MM.1S (cell line): ENCODE data around the gene PAK4.

Experiments used
- CTCF ChIP-seq: fragments of 300-600 bp; sonication (generic); IDR thresholded peaks from 2 replicates; pipeline ENCODE4 v1.5.1; 2016; ENCODE audit warnings: antibody characterized with exemption, low read length, mixed read lengths
- EZH2 ChIP-seq: fragments of 300-600 bp; sonication (generic); optimal IDR thresholded peaks from 2 replicates; pipeline ENCODE3; 2017; ENCODE audit warnings: low read depth, mild to moderate bottlenecking, antibody characterized with exemption, low read length, mixed read lengths

DNA sequence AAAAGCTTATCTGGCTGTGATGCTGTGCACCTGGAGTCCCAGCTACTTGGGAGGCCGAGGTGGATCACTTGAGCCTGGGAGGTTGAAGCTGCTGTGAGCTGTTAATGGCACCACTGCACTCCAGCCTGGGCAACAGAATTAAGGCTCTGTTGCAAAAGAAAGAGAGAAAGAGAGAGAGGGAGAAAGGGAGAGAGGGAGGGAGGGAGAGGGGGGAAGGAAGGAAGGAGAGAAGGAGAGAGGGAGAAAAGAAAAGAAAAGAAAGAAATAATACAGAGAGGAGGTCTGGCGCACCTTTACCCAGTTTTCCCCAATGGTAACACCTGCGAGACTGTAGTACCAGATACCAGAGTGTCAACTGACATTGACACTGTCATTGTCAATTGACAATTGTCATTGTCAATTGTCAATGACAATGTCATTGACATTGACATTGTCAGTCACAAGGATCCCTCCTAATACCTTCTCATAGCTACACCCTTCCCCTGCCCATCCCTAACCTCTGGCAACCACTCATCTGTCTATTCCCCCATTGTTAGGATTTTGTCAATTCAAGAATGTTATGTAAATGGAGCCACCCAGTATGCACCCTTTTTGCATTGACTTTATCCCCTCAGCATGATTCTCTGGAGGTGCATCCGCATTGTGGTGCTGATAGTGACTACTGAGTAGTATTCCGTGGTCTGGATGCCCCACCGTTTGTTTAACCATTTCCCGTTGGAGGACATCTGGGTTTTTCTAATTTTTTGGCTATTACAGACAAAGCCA lies 21.3 kb downstream of the PAK4 start:
- TF ChIP-seq CTCF (no peak), EZH2 (no peak)
